Measurements from ENCODE around the gene PSRC1. TPM values are rescaled to one million over a fixed set of nuclear protein-coding genes. Genes with fewer than 3 reads are reported as not detected.

Gene PSRC1
- total RNA-seq, 1 experiment from 2014 or later = 75.0 TPM

DNA sequence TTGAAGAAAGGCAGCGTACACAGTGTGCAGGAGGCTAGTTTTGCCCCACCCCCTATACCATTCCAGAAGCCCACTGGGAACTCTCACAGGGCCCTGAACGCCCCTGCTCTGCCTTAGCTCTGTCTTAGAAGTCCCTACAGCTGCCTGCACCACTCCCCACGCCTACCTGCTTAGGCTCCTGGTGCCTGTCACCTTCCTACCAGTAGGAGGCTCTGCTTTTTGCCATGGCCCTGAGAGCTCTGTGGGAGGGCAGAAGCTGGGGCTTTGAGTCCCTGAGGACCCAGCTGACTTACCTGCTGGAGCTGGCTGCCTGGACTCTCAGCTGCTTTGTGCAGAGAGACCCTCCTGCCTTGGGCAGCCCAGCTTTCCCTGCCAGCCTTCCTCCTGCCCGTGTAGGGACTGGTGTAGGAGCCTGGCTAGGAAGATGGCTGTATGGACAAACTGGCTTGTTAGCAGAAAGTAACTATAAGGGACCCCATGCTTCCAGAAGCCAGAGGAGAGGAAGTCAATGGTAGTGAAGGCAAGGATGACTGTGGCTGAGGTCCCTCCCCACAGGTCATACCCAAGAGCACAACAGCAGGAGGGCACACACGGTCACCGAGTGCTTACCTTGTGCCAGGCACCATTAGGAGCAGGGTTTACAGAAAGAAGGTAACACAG lies 43.4 kb downstream of the PSRC1 start:
- CTCF ChIA-PET = interaction anchor here (0.6 to 1.1 kb wide), 4 partner anchors 10 to 160 kb away, joined by 3 to 8 read pairs (median 6); partner anchors contain the start of gene CELSR2
- DNase-seq (ENCODE audit: low spot score) = peak; percentile 60
- Histone ChIP-seq H3K36me3 (ENCODE audit: insufficient read depth, low read length, poor library complexity, severe bottlenecking) (peaks cover 45% of the 10 kb centered on the region), H3K27ac (ENCODE audit: low read depth, low read length, poor library complexity, severe bottlenecking) (peak overlapping the region; percentile 49), H3K27me3 (replicated peaks; ENCODE audit: insufficient read depth, low read depth, low read length, poor library complexity) (no peaks in the 10 kb centered on the region), H3K4me1 (ENCODE audit: insufficient read depth, low read length, poor library complexity, severe bottlenecking) (peaks cover 26% of the 10 kb centered on the region), H3K4me3 (ENCODE audit: low read depth, low read length, poor library complexity, severe bottlenecking) (no peak overlapping the region), H3K9me3 (ENCODE audit: low read depth, low read length, poor library complexity, severe bottlenecking) (no peaks in the 10 kb centered on the region)
- POLR2A ChIA-PET (ENCODE audit: low non-redundant PET) = interaction anchor here (1.0 to 1.1 kb wide), 2 partner anchors 10 to 25 kb away, joined by 3 to 5 read pairs; no protein-coding TSS in a partner anchor
- no TSS peak for BruUV-seq (replicated peaks)
- TF ChIP-seq EZH2 (IDR thresholded peaks at IDR 0.05; ENCODE audit: borderline replicate concordance, low read depth, low read length, poor library complexity, severe bottlenecking) = no peak
- TF ChIP-seq, protein P1, sequence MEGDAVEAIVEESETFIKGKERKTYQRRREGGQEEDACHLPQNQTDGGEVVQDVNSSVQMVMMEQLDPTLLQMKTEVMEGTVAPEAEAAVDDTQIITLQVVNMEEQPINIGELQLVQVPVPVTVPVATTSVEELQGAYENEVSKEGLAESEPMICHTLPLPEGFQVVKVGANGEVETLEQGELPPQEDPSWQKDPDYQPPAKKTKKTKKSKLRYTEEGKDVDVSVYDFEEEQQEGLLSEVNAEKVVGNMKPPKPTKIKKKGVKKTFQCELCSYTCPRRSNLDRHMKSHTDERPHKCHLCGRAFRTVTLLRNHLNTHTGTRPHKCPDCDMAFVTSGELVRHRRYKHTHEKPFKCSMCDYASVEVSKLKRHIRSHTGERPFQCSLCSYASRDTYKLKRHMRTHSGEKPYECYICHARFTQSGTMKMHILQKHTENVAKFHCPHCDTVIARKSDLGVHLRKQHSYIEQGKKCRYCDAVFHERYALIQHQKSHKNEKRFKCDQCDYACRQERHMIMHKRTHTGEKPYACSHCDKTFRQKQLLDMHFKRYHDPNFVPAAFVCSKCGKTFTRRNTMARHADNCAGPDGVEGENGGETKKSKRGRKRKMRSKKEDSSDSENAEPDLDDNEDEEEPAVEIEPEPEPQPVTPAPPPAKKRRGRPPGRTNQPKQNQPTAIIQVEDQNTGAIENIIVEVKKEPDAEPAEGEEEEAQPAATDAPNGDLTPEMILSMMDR (conservative IDR thresholded peaks at IDR 0.05; ENCODE audit: low read depth, low read length) = peak; percentile 69
- intact Hi-C loops (cut with micrococcal nuclease; ENCODE audit: unreplicated experiment) = loop anchor here (1.0 kb wide), 1 partner anchor 10 kb away; the partner anchor contains the start of gene CELSR2

DNA sequence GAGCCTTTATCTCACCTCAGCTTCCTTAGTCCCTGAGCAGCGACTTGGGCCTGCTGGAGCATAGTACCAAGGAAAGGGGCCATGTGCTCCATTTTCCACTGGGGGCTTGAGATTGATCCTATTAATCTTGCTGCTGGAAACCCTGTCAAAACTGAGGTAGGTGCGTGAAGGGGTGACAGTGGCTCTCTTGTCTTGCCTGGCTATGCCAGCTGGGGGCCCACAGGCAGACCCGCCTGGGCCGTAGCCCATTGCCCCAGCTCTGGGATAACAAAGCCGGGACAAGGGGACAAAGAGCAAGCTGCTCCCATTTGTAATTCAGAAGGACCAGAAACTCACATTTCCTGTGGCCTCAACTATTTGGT lies 43.9 kb downstream of the PSRC1 start:
- BruUV-seq (replicated peaks) = no TSS peak
- CTCF ChIA-PET = interaction anchor here (1.1 kb wide), 1 partner anchor 10 kb away, joined by 7 read pairs; the partner anchor contains the start of gene CELSR2

DNA sequence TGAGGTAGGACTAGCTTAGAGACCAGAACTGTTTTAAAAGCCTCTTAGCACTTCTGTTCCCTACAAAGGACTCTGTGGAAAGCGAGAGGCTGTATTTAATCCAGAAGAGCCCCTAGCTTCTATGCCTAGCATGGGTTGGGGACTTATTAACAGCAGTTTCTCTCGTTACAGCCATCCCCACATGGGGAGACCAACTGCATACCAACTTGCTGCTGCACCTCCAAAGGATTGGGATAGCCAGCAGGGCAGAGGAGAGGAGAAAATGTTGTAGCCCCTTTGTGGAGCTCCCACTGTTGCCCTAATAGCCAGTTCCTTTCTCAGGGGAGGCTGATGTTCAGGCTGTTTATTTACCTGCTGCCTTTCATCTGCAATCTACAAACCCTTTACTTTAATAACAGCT lies 44.6 kb downstream of the PSRC1 start:
- CTCF ChIA-PET = no interaction called here
- no peaks in the 10 kb centered on the region for H3K27me3 ChIP-seq (replicated peaks; ENCODE audit: insufficient read depth, low read depth, low read length, poor library complexity)
- POLR2A ChIA-PET (ENCODE audit: low non-redundant PET) = interaction anchor here (0.5 to 1.0 kb wide), 3 partner anchors 14 to 122 kb away, joined by 4 to 6 read pairs (median 5); no protein-coding TSS in a partner anchor
- intact Hi-C loops (cut with micrococcal nuclease; ENCODE audit: unreplicated experiment) = no loop called here
- TF ChIP-seq, protein P1 (conservative IDR thresholded peaks at IDR 0.05; ENCODE audit: low read depth, low read length) = no peak
- no peak for TF ChIP-seq EZH2 (IDR thresholded peaks at IDR 0.05; ENCODE audit: borderline replicate concordance, low read depth, low read length, poor library complexity, severe bottlenecking)
- H3K9me3 ChIP-seq (ENCODE audit: low read depth, low read length, poor library complexity, severe bottlenecking) = no peaks in the 10 kb centered on the region
- H3K27ac ChIP-seq (ENCODE audit: low read depth, low read length, poor library complexity, severe bottlenecking) = no peak overlapping the region
- peaks cover 55% of the 10 kb centered on the region for H3K36me3 ChIP-seq (ENCODE audit: insufficient read depth, low read length, poor library complexity, severe bottlenecking)
- H3K4me3 ChIP-seq (ENCODE audit: low read depth, low read length, poor library complexity, severe bottlenecking) = no peak overlapping the region
- DNase-seq (ENCODE audit: low spot score) = no peak
- H3K4me1 ChIP-seq (ENCODE audit: insufficient read depth, low read length, poor library complexity, severe bottlenecking) = peaks cover 26% of the 10 kb centered on the region
- BruUV-seq (replicated peaks) = no TSS peak

More for the DNA sequence above, 43.9 kb downstream of the PSRC1 start:
- Histone ChIP-seq H3K9me3 (ENCODE audit: low read depth, low read length, poor library complexity, severe bottlenecking) (no peaks in the 10 kb centered on the region), H3K36me3 (ENCODE audit: insufficient read depth, low read length, poor library complexity, severe bottlenecking) (peaks cover 50% of the 10 kb centered on the region), H3K4me3 (ENCODE audit: low read depth, low read length, poor library complexity, severe bottlenecking) (no peak overlapping the region), H3K27me3 (replicated peaks; ENCODE audit: insufficient read depth, low read depth, low read length, poor library complexity) (no peaks in the 10 kb centered on the region), H3K27ac (ENCODE audit: low read depth, low read length, poor library complexity, severe bottlenecking) (no peak overlapping the region), H3K4me1 (ENCODE audit: insufficient read depth, low read length, poor library complexity, severe bottlenecking) (peaks cover 26% of the 10 kb centered on the region)
- POLR2A ChIA-PET (ENCODE audit: low non-redundant PET) = interaction anchor here (1.0 to 1.1 kb wide), 2 partner anchors 9 to 25 kb away, joined by 3 to 5 read pairs; no protein-coding TSS in a partner anchor
- no peak for TF ChIP-seq EZH2 (IDR thresholded peaks at IDR 0.05; ENCODE audit: borderline replicate concordance, low read depth, low read length, poor library complexity, severe bottlenecking)
- TF ChIP-seq, protein P1 (conservative IDR thresholded peaks at IDR 0.05; ENCODE audit: low read depth, low read length) = no peak
- no peak for DNase-seq (ENCODE audit: low spot score)
- intact Hi-C loops (cut with micrococcal nuclease; ENCODE audit: unreplicated experiment) = no loop called here
